GM18519 (cell line): ENCODE data around the gene TUB.

Source experiments
- ATAC-seq: cut with Tn5 transposase; IDR thresholded peaks from one replicate; pipeline ENCODE4 v1.9.1; 2021; ENCODE audit warnings: mild to moderate bottlenecking, moderate library complexity; ENCODE audit not compliant: unreplicated experiment, low FRiP score

The TUB gene

DNA sequence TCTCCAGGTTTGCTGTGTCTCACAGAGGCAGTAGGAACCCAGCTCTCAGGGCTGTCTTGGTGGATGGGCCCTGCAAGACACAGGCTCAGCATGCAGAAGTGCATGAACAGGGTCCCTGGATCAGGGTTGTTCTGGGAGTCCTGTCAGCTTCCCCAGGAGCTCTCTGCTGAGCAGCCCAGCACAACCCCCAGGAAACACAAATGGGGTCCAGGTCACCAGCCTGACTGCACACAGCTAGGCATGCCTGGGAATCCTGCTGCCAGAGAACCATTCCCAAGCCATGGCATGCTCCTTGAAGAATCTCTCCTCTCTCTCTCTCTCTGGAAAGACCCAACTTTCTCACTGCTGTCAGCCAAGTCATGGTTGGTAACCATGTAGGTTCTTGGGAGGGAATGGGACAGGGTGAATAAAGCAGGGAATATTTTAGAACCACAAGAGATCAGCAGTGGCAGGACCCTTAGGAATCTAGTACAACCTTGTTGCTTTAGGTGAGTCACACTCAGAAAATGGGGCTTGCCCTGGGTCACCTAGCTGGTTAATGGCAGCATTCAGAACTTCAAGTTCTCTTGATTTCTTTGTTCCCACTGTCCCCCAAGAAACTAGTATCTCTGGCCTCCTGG is 21.4 kb downstream of the TUB start:
- no peak for ATAC-seq

DNA sequence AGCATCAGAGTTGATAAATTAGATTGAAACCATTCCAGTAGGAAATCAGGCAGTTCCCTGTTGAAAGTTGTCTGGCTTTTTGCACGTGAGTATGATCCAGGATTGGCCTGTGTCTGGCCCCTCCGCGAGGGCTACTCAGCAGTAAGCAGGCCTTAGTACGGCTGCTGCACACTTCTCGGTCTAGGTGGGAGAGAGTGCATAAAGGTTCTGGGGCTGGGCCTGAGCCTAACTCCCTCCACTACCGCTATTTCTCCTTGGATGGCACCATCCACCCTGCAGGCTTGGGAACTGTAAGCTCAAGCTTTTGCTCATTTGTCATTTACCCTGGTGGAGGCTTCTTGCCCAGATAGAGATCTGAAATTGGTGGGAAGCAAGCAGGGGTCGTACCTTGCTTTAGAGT is 22.0 kb downstream of the TUB start:
- no peak for ATAC-seq

DNA sequence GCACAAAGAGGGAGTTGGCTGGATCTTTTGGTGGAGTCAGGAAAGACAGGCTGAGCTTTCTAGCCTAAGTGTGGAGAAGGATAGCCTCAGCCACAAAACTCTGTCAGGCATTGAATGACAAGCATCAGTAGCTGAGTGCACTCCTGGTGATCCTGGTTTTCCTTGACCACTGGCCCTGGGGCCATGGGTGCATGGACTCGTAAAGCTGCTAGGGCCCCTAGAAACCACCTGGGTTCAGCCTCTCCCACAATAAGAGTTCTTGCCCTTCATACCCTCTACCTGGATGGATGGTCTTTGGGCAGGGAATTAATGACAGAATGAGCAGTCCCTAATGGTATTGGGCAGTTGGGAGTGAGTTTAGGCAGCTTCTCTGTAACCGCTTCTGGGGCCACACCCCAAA is 22.9 kb downstream of the TUB start:
- ATAC-seq, result no peak

DNA sequence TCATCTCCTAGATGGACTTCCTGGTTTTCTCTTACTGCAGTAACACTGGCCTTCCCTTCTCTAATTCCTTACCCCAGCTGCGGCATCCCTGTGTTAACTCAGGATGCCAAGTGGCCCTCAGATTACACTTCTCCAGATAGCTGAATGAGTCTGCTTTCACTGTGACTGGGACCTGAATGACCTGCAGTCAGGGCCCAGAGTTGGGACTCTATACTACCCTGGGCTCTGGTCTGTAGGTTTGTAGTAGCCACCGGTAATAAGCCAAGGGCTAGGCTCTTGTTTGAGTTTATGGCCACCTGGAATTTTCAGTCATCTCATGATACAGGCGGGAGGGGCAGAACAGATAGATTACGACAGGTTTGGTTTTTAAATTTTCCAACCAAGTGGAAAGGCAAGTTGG is 24.1 kb downstream of the TUB start:
- ATAC-seq, result no peak

- no peak for ATAC-seq
Measured at GRCh38 chr11:8105666-8106065, 24.7 kb downstream of the TUB start.

- ATAC-seq, result no peak
Measured at GRCh38 chr11:8106679-8107078, 25.7 kb downstream of the TUB start.

DNA sequence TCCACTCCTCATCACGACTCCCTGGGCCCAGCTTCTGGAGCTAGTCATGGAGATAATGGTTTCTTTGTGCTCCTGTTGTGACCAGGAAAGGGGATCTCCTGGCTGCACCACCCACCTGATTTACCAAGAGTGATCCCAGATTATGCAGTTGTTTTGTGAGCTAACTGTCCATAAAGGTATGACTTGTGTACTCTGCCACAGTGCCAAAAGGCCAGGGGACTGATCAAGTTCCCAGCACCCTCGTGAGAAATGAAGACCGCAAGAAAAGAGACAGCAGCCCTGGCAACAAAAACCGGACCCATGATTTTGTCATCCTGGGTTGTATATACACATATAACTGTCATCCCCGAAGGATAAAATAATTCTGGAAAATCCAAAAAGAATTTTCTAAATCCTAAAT is 26.6 kb downstream of the TUB start:
- no peak for ATAC-seq

GRCh38 chr11:8108421-8108820 is 27.4 kb downstream of the TUB start:
- ATAC-seq, result no peak

- ATAC-seq, result no peak
Measured at GRCh38 chr11:8109675-8110074, 28.7 kb downstream of the TUB start.

DNA sequence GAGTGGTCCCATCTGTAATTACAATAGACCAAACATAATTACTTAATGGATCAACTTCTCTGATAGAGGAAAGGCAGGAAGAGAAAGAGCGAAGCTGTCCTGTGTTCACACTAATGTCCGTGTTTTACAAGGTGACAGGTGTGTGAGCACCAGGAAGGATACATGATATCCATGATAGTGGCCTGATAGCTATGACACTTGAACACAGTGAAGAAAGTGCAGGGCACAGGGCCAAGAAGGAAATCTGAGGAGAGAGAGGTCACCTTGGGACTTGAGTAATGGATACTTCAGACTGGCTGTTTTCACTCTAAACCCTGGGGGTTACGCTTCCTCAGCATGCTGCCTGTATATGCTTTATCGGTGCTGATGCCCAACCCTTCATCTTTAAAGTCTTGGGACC is 29.4 kb downstream of the TUB start:
- no peak for ATAC-seq

- ATAC-seq, result no peak
Measured at GRCh38 chr11:8111636-8112035, 30.6 kb downstream of the TUB start.

DNA sequence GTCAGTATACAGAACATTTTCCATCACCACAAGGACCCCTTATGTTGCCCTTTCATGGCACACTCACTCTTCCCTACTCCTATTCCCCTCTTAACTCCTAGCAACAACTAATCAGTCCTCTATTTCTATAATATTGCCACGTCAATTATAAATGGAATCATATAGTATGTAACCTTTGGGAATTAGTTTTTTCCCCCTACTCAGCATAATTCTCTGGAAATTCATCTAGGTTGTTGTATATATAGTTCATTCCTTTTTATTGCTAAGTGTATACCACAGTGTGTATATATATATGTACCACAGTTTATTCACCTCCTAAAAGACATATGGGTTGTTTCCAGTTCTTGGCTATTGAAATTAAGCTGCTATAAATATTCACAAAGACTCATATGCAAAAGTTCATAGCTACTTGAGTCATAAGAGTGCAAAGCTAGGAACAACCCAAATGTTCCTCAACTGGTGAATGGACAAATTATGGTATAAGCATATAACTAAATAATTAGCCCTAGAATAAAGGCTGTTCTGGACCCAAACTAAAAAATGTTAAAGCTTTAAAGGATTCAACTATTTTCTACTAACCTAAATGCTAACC is 41.3 kb downstream of the TUB start:
- no peak for ATAC-seq

- no peak for ATAC-seq
Measured at GRCh38 chr11:8126649-8127289, 45.8 kb downstream of the TUB start.

DNA sequence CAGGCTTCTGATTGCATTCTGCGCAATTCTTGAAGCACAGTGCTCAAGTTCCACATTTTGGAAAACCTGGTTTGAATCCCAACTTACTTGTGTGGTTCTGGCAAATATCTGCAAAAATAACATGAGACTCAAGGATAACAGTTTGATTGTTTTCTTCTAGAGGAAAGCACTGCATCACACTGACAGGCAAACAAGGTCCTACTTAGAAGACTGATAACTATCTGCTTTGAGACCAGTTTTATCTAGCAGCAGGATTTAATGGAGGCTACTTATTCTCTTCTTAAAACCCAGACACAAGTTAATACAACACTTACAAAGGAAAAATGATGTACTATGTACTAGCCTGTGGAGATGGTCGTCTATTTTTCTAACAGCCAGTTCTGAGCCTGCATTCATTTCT is 46.4 kb downstream of the TUB start:
- ATAC-seq, result no peak

DNA sequence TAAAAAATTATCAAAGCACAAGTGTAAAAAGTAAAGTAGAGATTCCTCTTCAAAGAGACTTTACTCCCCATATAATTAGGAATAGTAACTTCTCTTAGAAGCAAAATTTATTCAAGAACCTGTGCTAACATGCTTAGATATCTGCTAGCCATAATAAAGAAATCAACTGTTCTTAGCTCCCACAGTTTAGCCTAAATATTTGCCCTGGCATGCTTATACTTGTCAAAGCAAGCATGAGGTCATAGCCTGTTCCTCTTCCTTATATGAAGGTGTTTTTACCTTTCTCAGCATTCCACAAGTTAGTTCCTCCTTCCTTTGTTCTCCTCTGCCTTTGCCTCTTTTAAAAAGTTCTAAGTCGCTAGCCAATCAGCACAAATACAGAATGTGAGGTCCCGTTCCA is 57.5 kb downstream of the TUB start:
- ATAC-seq, result no peak

- no peak for ATAC-seq
Measured at GRCh38 chr11:8149726-8150125, 68.7 kb downstream of the TUB start.
